ENCODE results near the gene ESYT3.

GRCh38 chr3:138426211-138426610 is 8.2 kb upstream of the ESYT3 start:
- TF ChIP-seq CTCF (conservative IDR thresholded peaks at IDR 0.05): peak; percentile 39
- TF ChIP-seq EZH2 (IDR thresholded peaks at IDR 0.05; ENCODE audit: low read depth): no peak

Data from PC-9 (cell line).